Astrocyte (in vitro differentiated cells and primary cell): ENCODE data around the gene RSPH3.

ENCODE experiments used
- EZH2 ChIP-seq: IDR thresholded peaks from 2 replicates; pipeline ENCODE4 v1.6.1; 2012; ENCODE audit warnings: mild to moderate bottlenecking, low read length, inconsistent platforms; ENCODE audit not compliant: insufficient read depth
- TF ChIP-seq, protein P1 (sequence below): IDR thresholded peaks from 2 replicates; pipeline ENCODE4 v1.5.1; 2011; ENCODE audit warnings: low read depth, mild to moderate bottlenecking, inconsistent platforms, low read length, moderate library complexity; ENCODE audit not compliant: insufficient read depth

DNA sequence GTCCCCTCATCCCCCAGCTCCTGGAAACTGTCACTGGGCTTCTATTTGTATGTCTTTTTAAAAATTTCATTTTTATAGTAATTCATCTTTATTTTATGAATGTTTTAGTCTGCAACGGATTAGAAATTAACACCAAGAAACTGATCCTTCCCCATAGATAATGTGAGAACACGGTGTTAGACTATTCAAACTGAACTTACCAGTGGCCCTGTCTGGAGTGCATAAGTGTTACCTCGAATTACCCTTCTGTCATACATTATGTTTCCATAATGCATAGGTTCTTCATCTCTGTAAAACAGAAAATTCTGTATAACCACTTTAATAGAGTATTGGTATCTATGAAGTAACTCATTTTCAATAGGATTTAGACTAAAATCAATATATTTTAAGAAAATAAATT lies 6.4 kb downstream of the RSPH3 start:
- TF ChIP-seq, protein P1, sequence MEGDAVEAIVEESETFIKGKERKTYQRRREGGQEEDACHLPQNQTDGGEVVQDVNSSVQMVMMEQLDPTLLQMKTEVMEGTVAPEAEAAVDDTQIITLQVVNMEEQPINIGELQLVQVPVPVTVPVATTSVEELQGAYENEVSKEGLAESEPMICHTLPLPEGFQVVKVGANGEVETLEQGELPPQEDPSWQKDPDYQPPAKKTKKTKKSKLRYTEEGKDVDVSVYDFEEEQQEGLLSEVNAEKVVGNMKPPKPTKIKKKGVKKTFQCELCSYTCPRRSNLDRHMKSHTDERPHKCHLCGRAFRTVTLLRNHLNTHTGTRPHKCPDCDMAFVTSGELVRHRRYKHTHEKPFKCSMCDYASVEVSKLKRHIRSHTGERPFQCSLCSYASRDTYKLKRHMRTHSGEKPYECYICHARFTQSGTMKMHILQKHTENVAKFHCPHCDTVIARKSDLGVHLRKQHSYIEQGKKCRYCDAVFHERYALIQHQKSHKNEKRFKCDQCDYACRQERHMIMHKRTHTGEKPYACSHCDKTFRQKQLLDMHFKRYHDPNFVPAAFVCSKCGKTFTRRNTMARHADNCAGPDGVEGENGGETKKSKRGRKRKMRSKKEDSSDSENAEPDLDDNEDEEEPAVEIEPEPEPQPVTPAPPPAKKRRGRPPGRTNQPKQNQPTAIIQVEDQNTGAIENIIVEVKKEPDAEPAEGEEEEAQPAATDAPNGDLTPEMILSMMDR, result no peak
- TF ChIP-seq EZH2, result no peak
